Keratinocyte (primary cell): ENCODE measurements around the gene MTUS2. TPM values are rescaled to one million over a fixed set of nuclear protein-coding genes. Genes with fewer than 3 reads are reported as not detected.

ENCODE experiments used
- DNase-seq: peaks from one replicate; pipeline ENCODE4 v3.0.0-alpha.2; 2011; ENCODE audit warnings: low read depth, missing footprints, low spot score
- FAIRE-seq: peaks from 2 replicates; lab custom pipeline; 2011; peaks lifted over from hg19 to GRCh38; lab: Jason Lieb, UNC
- H2AFZ ChIP-seq: 2 replicates; pipeline ENCODE4 v1.6.0; 2012; ENCODE audit warnings: low read length, control low read depth, inconsistent platforms; ENCODE audit not compliant: control insufficient read depth
- H3K27ac ChIP-seq: 2 replicates; pipeline ENCODE4 v1.5.1; 2011; ENCODE audit warnings: low read length; ENCODE audit not compliant: control insufficient read depth, insufficient read depth
- H3K27me3 ChIP-seq: 3 replicates; pipeline ENCODE4 v1.6.0; 2011; ENCODE audit warnings: low read length; ENCODE audit not compliant: control insufficient read depth, insufficient read depth; ENCODE audit errors: extremely low read depth
- H3K36me3 ChIP-seq, 2 experiments: 2 replicates in 1 of 2; 3 replicates in 1 of 2; pipeline ENCODE4 v1.5.1; 2011; ENCODE audit warnings: low read length in 2 of 2, mild to moderate bottlenecking in 1 of 2; ENCODE audit not compliant: control insufficient read depth in 2 of 2, insufficient read depth in 2 of 2; ENCODE audit errors: extremely low read depth in 1 of 2
- H3K4me1 ChIP-seq: 3 replicates; pipeline ENCODE4 v1.5.1; 2011; ENCODE audit warnings: low read length; ENCODE audit not compliant: control insufficient read depth, insufficient read depth; ENCODE audit errors: extremely low read depth
- H3K4me2 ChIP-seq: 3 replicates; pipeline ENCODE4 v1.6.0; 2011; ENCODE audit warnings: low read depth, low read length; ENCODE audit not compliant: control insufficient read depth, insufficient read depth; ENCODE audit errors: extremely low read depth
- H3K4me3 ChIP-seq, 3 experiments: fragments of 200-600 bp in 1 of 3; sonication (generic) in 1 of 3; 2 replicates in 2 of 3; 3 replicates in 1 of 3; pipeline ENCODE4 v1.5.1; 2011 to 2016; ENCODE audit warnings: low read length in 3 of 3, mild to moderate bottlenecking in 3 of 3, control low read depth in 2 of 3, inconsistent platforms in 1 of 3, low read depth in 1 of 3, mixed read lengths in 1 of 3, mixed run types in 1 of 3, moderate library complexity in 1 of 3; ENCODE audit not compliant: control insufficient read depth in 2 of 3, insufficient read depth in 2 of 3; ENCODE audit errors: extremely low read depth in 1 of 3
- H3K79me2 ChIP-seq: 2 replicates; pipeline ENCODE4 v1.6.0; 2012; ENCODE audit warnings: low read length; ENCODE audit not compliant: control insufficient read depth, insufficient read depth
- H3K9ac ChIP-seq: 3 replicates; pipeline ENCODE4 v1.6.0; 2011; ENCODE audit warnings: low read length; ENCODE audit not compliant: control insufficient read depth, insufficient read depth; ENCODE audit errors: extremely low read depth
- H3K9me1 ChIP-seq: 3 replicates; pipeline ENCODE4 v1.6.0; 2011; ENCODE audit warnings: low read length; ENCODE audit not compliant: control insufficient read depth, insufficient read depth; ENCODE audit errors: extremely low read depth
- H3K9me3 ChIP-seq: 2 replicates; pipeline ENCODE4 v1.5.1; 2012; ENCODE audit warnings: low read depth, low read length; ENCODE audit not compliant: control insufficient read depth
- H4K20me1 ChIP-seq: 3 replicates; pipeline ENCODE4 v1.6.0; 2011; ENCODE audit warnings: low read length; ENCODE audit not compliant: control insufficient read depth, insufficient read depth; ENCODE audit errors: extremely low read depth
- CTCF ChIP-seq, 3 experiments: IDR thresholded peaks in 1 of 3; conservative IDR thresholded peaks in 1 of 3; optimal IDR thresholded peaks in 1 of 3; 2 replicates in 2 of 3; 3 replicates in 1 of 3; pipeline versions ENCODE3 to v1.5.1; 2011; ENCODE audit warnings: low read length in 3 of 3, mild to moderate bottlenecking in 3 of 3, moderate library complexity in 2 of 3, control low read depth in 1 of 3, inconsistent platforms in 1 of 3; ENCODE audit not compliant: insufficient read depth in 2 of 3; ENCODE audit errors: extremely low read depth in 1 of 3
- EZH2 ChIP-seq: IDR thresholded peaks from one replicate; pipeline ENCODE4 v1.6.1; 2012; ENCODE audit warnings: inconsistent platforms, mild to moderate bottlenecking, low read length, moderate library complexity
- dilution Hi-C: fragments of 300-500 bp; cut with MboI; formaldehyde crosslinking; loops from one replicate; pipeline ENCODE4 v1.7.0; 2020; ENCODE audit warnings: low sequenced_read_pairs; ENCODE audit not compliant: extremely low pct_ligation_motif_present
- polyA plus RNA-seq, 5 experiments: library from polyadenylated mRNA; depleted of rRNA in 3 of 5; stranded (reverse) in 3 of 5; stranded (forward) in 1 of 5; unstranded in 1 of 5; fragments of >200 nt; gene quantifications; 1 replicate in 1 of 5; 2 replicates in 3 of 5; 3 replicates in 1 of 5; pipeline versions ENCODE4 v1.2.1 to v1.2.3, GENCODE V29; 2011 to 2012; ENCODE audit warnings: missing spikeins in 2 of 5, low read depth in 1 of 5, low replicate concordance in 1 of 5

The MTUS2 gene
- polyA plus RNA-seq, 1 donor (not counting 4 experiments of a cell fraction or from before 2014, with no cell fraction given), result 0.17 TPM

GRCh38 chr13:29161676-29162075, 341.5 kb downstream of the MTUS2 start:
- no peak overlapping the region for H3K4me3 ChIP-seq
- no peak overlapping the region for H3K4me2 ChIP-seq
- H3K4me1 ChIP-seq, result no peaks in the 10 kb centered on the region
- no peak for TF ChIP-seq CTCF (optimal IDR thresholded peaks at IDR 0.05 in 1 of 3, IDR thresholded peaks at IDR 0.05 in 1 of 3, conservative IDR thresholded peaks at IDR 0.05 in 1 of 3; ENCODE audit: extremely low read depth in 1 of 3, insufficient read depth in 2 of 3, low read length in 3 of 3)
- TF ChIP-seq EZH2, result no peak
- no peaks in the 10 kb centered on the region for H3K36me3 ChIP-seq
- H3K9ac ChIP-seq, result no peak overlapping the region
- H3K27ac ChIP-seq, result no peak overlapping the region
- DNase-seq, result no peak
- no peaks in the 10 kb centered on the region for H3K79me2 ChIP-seq
- no peaks in the 10 kb centered on the region for H3K9me1 ChIP-seq
- dilution Hi-C loops, result no loop called here
- no peak for FAIRE-seq
- H3K27me3 ChIP-seq, result no peaks in the 10 kb centered on the region
- no peak overlapping the region for H2AFZ ChIP-seq
- no peaks in the 10 kb centered on the region for H3K9me3 ChIP-seq
- H4K20me1 ChIP-seq, result no peaks in the 10 kb centered on the region

- FAIRE-seq (no peak), DNase-seq (no peak)
- Histone ChIP-seq H3K9me3 (no peaks in the 10 kb centered on the region), H3K27ac (no peak overlapping the region), H3K27me3 (no peaks in the 10 kb centered on the region), H3K4me2 (no peak overlapping the region), H3K4me3 (no peak overlapping the region), H3K9me1 (no peaks in the 10 kb centered on the region), H3K4me1 (no peaks in the 10 kb centered on the region), H3K36me3 (no peaks in the 10 kb centered on the region), H3K9ac (no peak overlapping the region), H4K20me1 (no peaks in the 10 kb centered on the region), H3K79me2 (no peaks in the 10 kb centered on the region), H2AFZ (no peak overlapping the region)
- TF ChIP-seq CTCF (optimal IDR thresholded peaks at IDR 0.05 in 1 of 3, IDR thresholded peaks at IDR 0.05 in 1 of 3, conservative IDR thresholded peaks at IDR 0.05 in 1 of 3; ENCODE audit: extremely low read depth in 1 of 3, insufficient read depth in 2 of 3, low read length in 3 of 3), result no peak
- TF ChIP-seq EZH2, result no peak
- dilution Hi-C loops, result no loop called here
Observed at GRCh38 chr13:29162638-29163235, 342.6 kb downstream of the MTUS2 start.
